WTC11 (cell line): ENCODE data around the gene ABCG4. TPM values are rescaled to one million over a fixed set of nuclear protein-coding genes. Genes with fewer than 3 reads are reported as not detected.

Experiments
- ESRRA ChIP-seq: sonication (generic); formaldehyde crosslinking; IDR thresholded peaks from 2 replicates; pipeline ENCODE4 v1.8.1; 2022; ENCODE audit warnings: mild to moderate bottlenecking, missing genetic modification reagents, borderline replicate concordance
- FOXJ3 ChIP-seq: sonication (generic); formaldehyde crosslinking; IDR thresholded peaks from 2 replicates; pipeline ENCODE4 v1.9.0; 2021; ENCODE audit warnings: missing genetic modification reagents, mild to moderate bottlenecking, borderline replicate concordance
- FOXK1 ChIP-seq: sonication (generic); formaldehyde crosslinking; IDR thresholded peaks from 2 replicates; pipeline ENCODE4 v1.8.0; 2022; ENCODE audit warnings: mild to moderate bottlenecking, moderate library complexity, missing genetic modification reagents
- FOXP1 ChIP-seq: sonication (generic); formaldehyde crosslinking; IDR thresholded peaks from 2 replicates; pipeline ENCODE4 v1.8.0; 2022; ENCODE audit warnings: missing genetic modification reagents, mild to moderate bottlenecking, moderate library complexity, borderline replicate concordance
- JAZF1 ChIP-seq: fragments of 250-450 bp; sonication (Bioruptor Pico); IDR thresholded peaks from 2 replicates; pipeline ENCODE4 v1.9.0; 2021; ENCODE audit warnings: moderate library complexity, mild to moderate bottlenecking, inconsistent platforms
- JUN ChIP-seq: sonication (generic); formaldehyde crosslinking; IDR thresholded peaks from 2 replicates; pipeline ENCODE4 v1.8.0; 2023; ENCODE audit warnings: mild to moderate bottlenecking, missing genetic modification reagents
- KAT7 ChIP-seq: sonication (generic); formaldehyde crosslinking; IDR thresholded peaks from 2 replicates; pipeline ENCODE4 v1.8.1; 2023; ENCODE audit warnings: missing genetic modification reagents, mild to moderate bottlenecking, borderline replicate concordance
- MXD4 ChIP-seq: fragments of 250-450 bp; sonication (Bioruptor Pico); IDR thresholded peaks from 2 replicates; pipeline ENCODE4 v1.8.0; 2021; ENCODE audit warnings: mild to moderate bottlenecking, moderate library complexity, borderline replicate concordance
- MYBL2 ChIP-seq: sonication (generic); formaldehyde crosslinking; IDR thresholded peaks from 2 replicates; pipeline ENCODE4 v1.8.1; 2023; ENCODE audit warnings: mild to moderate bottlenecking, moderate library complexity, missing genetic modification reagents
- NFYB ChIP-seq: sonication (generic); formaldehyde crosslinking; conservative IDR thresholded peaks from 2 replicates; pipeline ENCODE4 v1.8.0; 2022; ENCODE audit warnings: low read depth, missing genetic modification reagents
- OVOL2 ChIP-seq: fragments of 250-450 bp; sonication (Bioruptor Pico); IDR thresholded peaks from 2 replicates; pipeline ENCODE4 v1.9.0; 2021; ENCODE audit warnings: mild to moderate bottlenecking, borderline replicate concordance
- SOX15 ChIP-seq: fragments of 250-450 bp; sonication (Bioruptor Pico); IDR thresholded peaks from 2 replicates; pipeline ENCODE4 v1.9.0; 2021; ENCODE audit warnings: mild to moderate bottlenecking
- ZNF138 ChIP-seq: sonication (generic); formaldehyde crosslinking; conservative IDR thresholded peaks from 2 replicates; pipeline ENCODE4 v1.8.1; 2022; ENCODE audit warnings: mild to moderate bottlenecking, moderate library complexity, missing genetic modification reagents
- ZNF219 ChIP-seq: sonication (generic); formaldehyde crosslinking; IDR thresholded peaks from 2 replicates; pipeline ENCODE4 v1.8.0; 2023; ENCODE audit warnings: missing genetic modification reagents, mild to moderate bottlenecking, borderline replicate concordance
- ZNF263 ChIP-seq: sonication (generic); formaldehyde crosslinking; IDR thresholded peaks from 2 replicates; pipeline ENCODE4 v1.8.1; 2022; ENCODE audit warnings: low read depth, mild to moderate bottlenecking, moderate library complexity, missing genetic modification reagents
- ZNF317 ChIP-seq: sonication (generic); formaldehyde crosslinking; IDR thresholded peaks from 2 replicates; pipeline ENCODE4 v1.8.1; 2023; ENCODE audit warnings: low read depth, mild to moderate bottlenecking, moderate library complexity, missing genetic modification reagents, borderline replicate concordance
- ZNF416 ChIP-seq: fragments of 250-450 bp; sonication (Bioruptor Pico); IDR thresholded peaks from 2 replicates; pipeline ENCODE4 v1.9.0; 2021; ENCODE audit warnings: mild to moderate bottlenecking, inconsistent platforms
- total RNA-seq: library from RNA; stranded (reverse); gene quantifications from 3 replicates; pipeline ENCODE4 v1.2.3, GENCODE V29; 2021
- TF ChIP-seq, protein P1 (sequence below): fragments of 250-450 bp; sonication (Bioruptor Pico); IDR thresholded peaks from 2 replicates; pipeline ENCODE4 v1.8.0; 2021; ENCODE audit warnings: mild to moderate bottlenecking
- TF ChIP-seq, protein P2 (sequence below): sonication (generic); formaldehyde crosslinking; conservative IDR thresholded peaks from 2 replicates; pipeline ENCODE4 v1.8.1; 2023; ENCODE audit warnings: mild to moderate bottlenecking, low read depth, missing genetic modification reagents, moderate library complexity
- TF ChIP-seq, protein P3 (sequence below): sonication (generic); formaldehyde crosslinking; IDR thresholded peaks from 2 replicates; pipeline ENCODE4 v1.8.1; 2022; ENCODE audit warnings: missing genetic modification reagents, borderline replicate concordance
- TF ChIP-seq, protein P4 (sequence below): sonication (generic); formaldehyde crosslinking; IDR thresholded peaks from 2 replicates; pipeline ENCODE4 v1.8.0; 2023; ENCODE audit warnings: mild to moderate bottlenecking, missing genetic modification reagents
- TF ChIP-seq, protein P5 (sequence below): sonication (generic); formaldehyde crosslinking; IDR thresholded peaks from 2 replicates; pipeline ENCODE4 v1.8.0; 2022; ENCODE audit warnings: mild to moderate bottlenecking, missing genetic modification reagents
- TF ChIP-seq, protein P6 (sequence below): sonication (generic); formaldehyde crosslinking; IDR thresholded peaks from 2 replicates; pipeline ENCODE4 v1.8.1; 2022; ENCODE audit warnings: low read depth, mild to moderate bottlenecking, moderate library complexity, missing genetic modification reagents, borderline replicate concordance
- TF ChIP-seq, protein P7 (sequence below): fragments of 250-450 bp; sonication (Bioruptor Pico); conservative IDR thresholded peaks from 2 replicates; pipeline ENCODE4 v1.9.0; 2021; ENCODE audit warnings: mild to moderate bottlenecking

The ABCG4 gene
- total RNA-seq, 1 experiment from 2014 or later: 4.4 TPM

DNA sequence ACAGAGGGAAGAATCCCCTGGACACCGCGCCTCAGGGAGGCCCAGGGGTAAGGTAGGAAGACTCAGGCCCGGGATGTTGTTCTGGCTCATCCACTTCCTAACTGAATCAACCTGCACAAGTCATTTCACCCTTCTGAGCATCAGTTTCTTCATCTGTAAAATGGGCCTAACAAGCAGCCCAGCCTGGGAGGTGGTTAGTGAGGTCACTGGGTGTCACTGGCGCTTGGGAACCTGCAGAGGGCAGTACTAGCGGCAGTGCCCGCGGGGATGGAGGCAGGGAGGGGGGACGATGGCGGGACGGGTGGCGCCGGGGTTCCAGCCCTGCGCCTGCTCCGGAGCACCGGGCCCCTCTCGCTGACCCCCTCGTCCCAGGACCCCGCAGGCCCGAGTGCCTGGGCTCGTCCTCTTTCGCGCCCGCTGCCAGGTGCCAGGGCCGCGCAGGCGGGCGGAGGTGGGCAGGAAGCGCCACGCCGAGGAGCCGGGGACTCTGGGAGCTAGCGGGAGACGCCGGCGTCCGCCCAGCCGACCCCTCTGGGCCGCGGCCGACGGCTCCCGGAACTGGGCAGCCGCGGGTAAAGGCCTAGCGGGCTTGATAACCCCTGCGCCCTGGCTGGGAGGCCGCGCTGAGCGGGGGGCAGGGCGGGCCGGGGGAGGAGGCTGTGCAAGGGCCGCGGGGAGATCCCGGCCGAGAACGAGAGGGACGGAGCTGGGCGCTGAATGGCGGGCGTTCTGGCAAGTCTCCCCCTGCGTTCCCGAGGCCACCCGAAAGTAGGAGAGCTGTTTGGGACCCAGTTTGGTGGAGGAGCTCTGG is 19.8 kb downstream of the ABCG4 start, which contains the start of gene NLRX1 (continued):
- no peak for TF ChIP-seq ZNF219
- TF ChIP-seq, protein P1, sequence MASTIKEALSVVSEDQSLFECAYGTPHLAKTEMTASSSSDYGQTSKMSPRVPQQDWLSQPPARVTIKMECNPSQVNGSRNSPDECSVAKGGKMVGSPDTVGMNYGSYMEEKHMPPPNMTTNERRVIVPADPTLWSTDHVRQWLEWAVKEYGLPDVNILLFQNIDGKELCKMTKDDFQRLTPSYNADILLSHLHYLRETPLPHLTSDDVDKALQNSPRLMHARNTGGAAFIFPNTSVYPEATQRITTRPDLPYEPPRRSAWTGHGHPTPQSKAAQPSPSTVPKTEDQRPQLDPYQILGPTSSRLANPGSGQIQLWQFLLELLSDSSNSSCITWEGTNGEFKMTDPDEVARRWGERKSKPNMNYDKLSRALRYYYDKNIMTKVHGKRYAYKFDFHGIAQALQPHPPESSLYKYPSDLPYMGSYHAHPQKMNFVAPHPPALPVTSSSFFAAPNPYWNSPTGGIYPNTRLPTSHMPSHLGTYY (CRISPR knock-in tag): 0 out of 2 replicates have a peak, but pooled peaks have one; percentile 57
- no peak for TF ChIP-seq OVOL2 (CRISPR knock-in tag)
- TF ChIP-seq FOXP1 (CRISPR knock-in tag): no peak; the same call in 1 of the 2 replicates
- TF ChIP-seq NFYB (CRISPR knock-in tag): no peak
- TF ChIP-seq KAT7: peak; percentile 74; the same call in 1 of the 2 replicates
- TF ChIP-seq ZNF416 (CRISPR knock-in tag): no peak
- TF ChIP-seq JUN (CRISPR knock-in tag): 0 out of 2 replicates have a peak, but pooled peaks have one; percentile 57
- TF ChIP-seq, protein P2, sequence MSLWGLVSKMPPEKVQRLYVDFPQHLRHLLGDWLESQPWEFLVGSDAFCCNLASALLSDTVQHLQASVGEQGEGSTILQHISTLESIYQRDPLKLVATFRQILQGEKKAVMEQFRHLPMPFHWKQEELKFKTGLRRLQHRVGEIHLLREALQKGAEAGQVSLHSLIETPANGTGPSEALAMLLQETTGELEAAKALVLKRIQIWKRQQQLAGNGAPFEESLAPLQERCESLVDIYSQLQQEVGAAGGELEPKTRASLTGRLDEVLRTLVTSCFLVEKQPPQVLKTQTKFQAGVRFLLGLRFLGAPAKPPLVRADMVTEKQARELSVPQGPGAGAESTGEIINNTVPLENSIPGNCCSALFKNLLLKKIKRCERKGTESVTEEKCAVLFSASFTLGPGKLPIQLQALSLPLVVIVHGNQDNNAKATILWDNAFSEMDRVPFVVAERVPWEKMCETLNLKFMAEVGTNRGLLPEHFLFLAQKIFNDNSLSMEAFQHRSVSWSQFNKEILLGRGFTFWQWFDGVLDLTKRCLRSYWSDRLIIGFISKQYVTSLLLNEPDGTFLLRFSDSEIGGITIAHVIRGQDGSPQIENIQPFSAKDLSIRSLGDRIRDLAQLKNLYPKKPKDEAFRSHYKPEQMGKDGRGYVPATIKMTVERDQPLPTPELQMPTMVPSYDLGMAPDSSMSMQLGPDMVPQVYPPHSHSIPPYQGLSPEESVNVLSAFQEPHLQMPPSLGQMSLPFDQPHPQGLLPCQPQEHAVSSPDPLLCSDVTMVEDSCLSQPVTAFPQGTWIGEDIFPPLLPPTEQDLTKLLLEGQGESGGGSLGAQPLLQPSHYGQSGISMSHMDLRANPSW: peak; percentile 71; the same call in 1 of the 2 replicates
- TF ChIP-seq, protein P3, sequence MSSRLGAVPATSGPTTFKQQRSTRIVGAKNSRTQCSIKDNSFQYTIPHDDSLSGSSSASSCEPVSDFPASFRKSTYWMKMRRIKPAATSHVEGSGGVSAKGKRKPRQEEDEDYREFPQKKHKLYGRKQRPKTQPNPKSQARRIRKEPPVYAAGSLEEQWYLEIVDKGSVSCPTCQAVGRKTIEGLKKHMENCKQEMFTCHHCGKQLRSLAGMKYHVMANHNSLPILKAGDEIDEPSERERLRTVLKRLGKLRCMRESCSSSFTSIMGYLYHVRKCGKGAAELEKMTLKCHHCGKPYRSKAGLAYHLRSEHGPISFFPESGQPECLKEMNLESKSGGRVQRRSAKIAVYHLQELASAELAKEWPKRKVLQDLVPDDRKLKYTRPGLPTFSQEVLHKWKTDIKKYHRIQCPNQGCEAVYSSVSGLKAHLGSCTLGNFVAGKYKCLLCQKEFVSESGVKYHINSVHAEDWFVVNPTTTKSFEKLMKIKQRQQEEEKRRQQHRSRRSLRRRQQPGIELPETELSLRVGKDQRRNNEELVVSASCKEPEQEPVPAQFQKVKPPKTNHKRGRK (CRISPR knock-in tag): no peak
- peak; percentile 6; the same call in 1 of the 2 replicates for TF ChIP-seq FOXK1 (CRISPR knock-in tag)
- no peak for TF ChIP-seq MXD4 (CRISPR knock-in tag)
- TF ChIP-seq, protein P4, sequence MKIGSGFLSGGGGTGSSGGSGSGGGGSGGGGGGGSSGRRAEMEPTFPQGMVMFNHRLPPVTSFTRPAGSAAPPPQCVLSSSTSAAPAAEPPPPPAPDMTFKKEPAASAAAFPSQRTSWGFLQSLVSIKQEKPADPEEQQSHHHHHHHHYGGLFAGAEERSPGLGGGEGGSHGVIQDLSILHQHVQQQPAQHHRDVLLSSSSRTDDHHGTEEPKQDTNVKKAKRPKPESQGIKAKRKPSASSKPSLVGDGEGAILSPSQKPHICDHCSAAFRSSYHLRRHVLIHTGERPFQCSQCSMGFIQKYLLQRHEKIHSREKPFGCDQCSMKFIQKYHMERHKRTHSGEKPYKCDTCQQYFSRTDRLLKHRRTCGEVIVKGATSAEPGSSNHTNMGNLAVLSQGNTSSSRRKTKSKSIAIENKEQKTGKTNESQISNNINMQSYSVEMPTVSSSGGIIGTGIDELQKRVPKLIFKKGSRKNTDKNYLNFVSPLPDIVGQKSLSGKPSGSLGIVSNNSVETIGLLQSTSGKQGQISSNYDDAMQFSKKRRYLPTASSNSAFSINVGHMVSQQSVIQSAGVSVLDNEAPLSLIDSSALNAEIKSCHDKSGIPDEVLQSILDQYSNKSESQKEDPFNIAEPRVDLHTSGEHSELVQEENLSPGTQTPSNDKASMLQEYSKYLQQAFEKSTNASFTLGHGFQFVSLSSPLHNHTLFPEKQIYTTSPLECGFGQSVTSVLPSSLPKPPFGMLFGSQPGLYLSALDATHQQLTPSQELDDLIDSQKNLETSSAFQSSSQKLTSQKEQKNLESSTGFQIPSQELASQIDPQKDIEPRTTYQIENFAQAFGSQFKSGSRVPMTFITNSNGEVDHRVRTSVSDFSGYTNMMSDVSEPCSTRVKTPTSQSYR (CRISPR knock-in tag): no peak; the same call in 1 of the 2 replicates
- TF ChIP-seq ESRRA (CRISPR knock-in tag): no peak
- TF ChIP-seq MYBL2: peak; percentile 75; the same call in 1 of the 2 replicates
- TF ChIP-seq, protein P5, sequence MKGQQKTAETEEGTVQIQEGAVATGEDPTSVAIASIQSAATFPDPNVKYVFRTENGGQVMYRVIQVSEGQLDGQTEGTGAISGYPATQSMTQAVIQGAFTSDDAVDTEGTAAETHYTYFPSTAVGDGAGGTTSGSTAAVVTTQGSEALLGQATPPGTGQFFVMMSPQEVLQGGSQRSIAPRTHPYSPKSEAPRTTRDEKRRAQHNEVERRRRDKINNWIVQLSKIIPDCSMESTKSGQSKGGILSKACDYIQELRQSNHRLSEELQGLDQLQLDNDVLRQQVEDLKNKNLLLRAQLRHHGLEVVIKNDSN (CRISPR knock-in tag): no peak
- 0 out of 2 replicates have a peak, but pooled peaks have one; percentile 46 for TF ChIP-seq ZNF317 (CRISPR knock-in tag)
- TF ChIP-seq, protein P6, sequence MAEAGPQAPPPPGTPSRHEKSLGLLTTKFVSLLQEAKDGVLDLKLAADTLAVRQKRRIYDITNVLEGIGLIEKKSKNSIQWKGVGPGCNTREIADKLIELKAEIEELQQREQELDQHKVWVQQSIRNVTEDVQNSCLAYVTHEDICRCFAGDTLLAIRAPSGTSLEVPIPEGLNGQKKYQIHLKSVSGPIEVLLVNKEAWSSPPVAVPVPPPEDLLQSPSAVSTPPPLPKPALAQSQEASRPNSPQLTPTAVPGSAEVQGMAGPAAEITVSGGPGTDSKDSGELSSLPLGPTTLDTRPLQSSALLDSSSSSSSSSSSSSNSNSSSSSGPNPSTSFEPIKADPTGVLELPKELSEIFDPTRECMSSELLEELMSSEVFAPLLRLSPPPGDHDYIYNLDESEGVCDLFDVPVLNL (CRISPR knock-in tag): peak; percentile 32; the same call in 1 of the 2 replicates
- TF ChIP-seq, protein P7, sequence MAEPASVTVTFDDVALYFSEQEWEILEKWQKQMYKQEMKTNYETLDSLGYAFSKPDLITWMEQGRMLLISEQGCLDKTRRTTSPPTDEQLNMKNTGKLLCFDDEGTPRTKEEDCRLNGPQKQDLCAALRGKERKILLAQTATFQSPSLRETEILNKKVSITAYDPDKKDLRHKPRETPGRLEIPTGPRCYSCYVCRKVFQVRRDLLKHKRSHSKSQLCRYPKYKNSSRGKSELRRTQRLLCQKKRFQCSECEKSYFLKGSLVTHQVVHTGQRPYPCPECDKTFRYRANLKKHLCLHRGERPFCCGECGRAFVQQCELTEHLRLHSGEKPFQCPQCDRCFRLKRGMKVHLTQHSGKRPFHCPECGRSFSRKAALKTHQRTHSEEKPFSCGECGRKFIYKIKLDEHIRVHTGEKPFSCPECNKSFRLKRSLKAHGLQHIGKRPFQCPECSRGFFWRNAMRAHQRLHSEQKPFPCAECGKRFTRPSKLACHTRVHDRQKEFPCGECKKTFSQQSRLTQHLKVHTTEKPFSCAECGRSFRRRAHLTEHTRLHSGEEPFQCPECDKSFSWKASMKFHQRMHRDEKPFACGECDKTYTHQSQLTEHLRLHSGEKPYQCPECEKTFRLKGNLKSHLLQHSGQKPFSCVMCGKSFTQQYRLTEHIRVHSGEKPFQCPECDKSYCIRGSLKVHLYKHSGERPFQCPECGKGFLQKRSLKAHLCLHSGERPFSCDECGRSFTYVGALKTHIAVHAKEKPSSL: no peak
- no peak for TF ChIP-seq FOXJ3 (CRISPR knock-in tag)
- TF ChIP-seq ZNF138 (CRISPR knock-in tag): 0 out of 2 replicates have a peak, but pooled peaks have one; percentile 57
- peak; percentile 55 for TF ChIP-seq ZNF263 (CRISPR knock-in tag)
- TF ChIP-seq SOX15: no peak
- no peak for TF ChIP-seq JAZF1 (CRISPR knock-in tag)
